Activated T-cell treated with anti-CD3 and anti-CD28 coated beads for 4 hours (primary cell): ENCODE measurements around the gene C11orf68.
"Not testable (repeated sequence)": the region's sequence is repeated elsewhere in the genome, so short reads cannot be mapped to it uniquely, and the experiment has no call there.

Experiments used
- DNase-seq: peaks from one replicate; pipeline ENCODE4 v3.0.0-alpha.2; 2020

Gene C11orf68

DNA sequence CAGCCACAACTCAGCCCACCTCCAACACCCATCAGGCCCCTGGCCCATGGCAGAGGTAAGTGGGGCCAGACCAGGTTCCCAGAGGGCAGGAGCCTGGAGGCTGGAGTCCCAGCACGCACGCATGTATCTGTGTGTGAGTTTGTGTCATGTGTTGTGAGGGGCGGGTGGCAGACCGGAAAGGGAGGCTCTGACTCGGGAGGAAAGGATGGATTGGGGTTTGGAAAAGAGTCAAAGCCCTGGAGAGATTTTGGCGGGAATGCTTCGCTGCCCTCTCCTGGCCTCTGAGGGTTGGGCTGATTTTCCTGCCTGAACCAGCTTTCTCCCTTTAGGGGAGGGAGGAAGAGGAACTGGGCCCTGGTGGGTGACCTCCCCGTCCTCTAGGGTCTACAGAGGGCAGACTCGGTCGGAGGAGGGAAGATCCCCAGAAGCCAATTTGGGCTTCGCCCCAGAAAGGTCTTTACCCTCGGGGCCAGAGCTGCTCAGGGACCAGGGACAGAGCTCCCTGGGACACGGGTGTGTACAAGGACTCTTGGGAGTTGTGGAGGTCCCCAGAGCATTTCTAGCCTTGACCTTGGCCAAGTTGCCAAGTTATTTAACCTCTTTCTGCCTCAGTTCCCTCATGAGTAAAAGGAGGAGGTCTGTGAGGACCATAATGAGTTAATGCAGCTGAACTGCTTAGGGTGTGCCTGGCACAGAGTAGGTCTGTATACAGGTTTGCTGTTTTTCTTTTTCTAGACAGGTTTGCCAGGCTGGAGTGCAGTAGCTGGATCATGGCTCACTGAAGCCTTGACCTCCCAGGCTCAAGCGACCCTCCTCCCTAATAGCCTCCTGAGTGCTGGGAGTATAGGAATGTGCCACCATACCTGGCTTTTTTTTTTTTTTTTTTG is 6.9 kb downstream of the C11orf68 start:
- no peak for DNase-seq

DNA sequence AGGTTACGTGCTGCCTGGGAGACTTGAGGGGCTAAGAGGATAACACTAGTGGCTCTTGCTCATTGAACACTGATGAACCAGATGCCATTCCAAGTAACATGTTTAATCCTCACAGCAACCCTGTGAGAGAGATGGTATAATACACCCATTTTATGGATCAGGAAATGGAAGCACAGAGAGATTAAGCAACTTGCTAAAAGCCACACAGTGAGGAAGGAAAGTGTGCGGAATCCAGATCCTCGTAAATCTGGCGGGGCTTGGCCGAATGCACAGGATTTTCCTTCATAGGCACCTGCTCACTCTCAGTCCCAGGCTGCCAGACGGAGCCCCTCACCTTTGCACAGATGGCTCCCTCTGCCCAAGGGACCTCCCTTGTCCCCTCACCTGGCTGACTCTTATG is 11.0 kb downstream of the C11orf68 start:
- no peak for DNase-seq

DNA sequence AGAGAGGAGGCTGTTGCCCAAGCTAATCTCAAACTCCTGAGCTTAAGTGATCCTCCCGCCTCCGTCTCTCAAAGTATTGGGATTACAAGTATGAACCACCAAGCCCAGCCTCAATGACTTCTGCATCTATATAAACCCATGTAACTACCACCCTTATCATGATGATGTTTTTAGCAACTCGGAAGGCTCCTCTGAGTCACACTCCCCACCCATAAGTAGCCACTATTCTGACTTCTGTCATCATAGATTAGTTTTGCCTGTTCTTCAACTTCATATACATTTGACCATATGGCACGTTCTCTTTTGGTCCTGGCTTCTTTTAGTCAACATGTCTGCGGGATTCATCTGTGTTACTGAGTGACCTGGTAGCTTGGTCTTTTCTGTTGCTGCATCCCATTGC is 12.3 kb downstream of the C11orf68 start:
- no peak for DNase-seq

DNA sequence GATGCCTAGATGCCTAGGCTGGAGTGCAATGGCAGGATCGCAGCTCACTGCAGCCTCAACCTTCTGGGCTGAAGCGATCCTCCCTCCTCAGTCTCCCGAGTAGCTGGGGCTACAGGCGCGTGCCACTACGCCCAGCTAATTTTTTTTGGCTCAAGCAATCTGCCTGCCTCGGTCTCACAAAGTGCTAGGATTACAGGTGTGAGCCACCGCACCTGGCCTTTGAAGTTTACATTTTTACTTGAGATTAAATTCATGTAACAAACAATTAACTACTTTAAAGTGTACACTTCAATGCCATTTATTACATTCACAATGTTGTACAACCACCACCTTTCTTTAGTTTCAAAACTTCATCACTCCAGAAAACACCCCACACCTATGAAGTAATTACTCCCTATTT is 15.1 kb downstream of the C11orf68 start:
- DNase-seq: no peak

DNA sequence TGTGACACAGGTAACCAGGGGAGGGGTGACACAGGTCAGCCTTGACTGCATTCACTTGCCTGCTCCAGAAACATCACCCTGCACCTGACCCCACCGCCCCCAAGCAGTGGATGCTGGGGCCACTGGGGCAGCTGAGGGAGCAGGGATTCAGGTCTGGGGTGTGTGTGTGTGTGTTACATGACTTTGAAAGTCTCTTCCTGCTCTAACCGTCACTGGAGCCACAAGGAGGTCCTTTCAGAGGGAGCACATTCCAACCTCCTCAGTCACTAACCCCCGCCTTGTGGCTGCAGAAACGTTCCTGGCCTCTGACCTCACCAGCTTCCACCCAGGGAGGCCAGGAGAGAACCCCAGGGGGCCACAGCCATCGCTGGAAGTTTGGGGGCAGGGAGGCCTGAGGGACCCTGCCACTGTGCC is 15.8 kb downstream of the C11orf68 start:
- DNase-seq: no peak

DNA sequence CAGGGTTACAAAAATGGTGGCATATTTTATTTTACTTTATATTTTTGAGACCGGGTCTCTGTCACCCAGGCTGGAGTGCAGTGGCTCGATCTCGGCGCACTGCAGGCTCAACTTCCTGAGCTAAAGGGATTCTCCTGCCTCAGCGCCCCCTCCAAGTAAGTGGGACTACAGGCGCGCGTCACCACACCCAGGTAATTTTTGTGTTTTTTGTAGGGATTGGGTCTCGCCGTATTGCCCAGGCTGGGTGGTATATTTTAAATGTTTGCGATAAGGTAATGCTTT is 18.0 kb downstream of the C11orf68 start:
- DNase-seq: no peak

DNA sequence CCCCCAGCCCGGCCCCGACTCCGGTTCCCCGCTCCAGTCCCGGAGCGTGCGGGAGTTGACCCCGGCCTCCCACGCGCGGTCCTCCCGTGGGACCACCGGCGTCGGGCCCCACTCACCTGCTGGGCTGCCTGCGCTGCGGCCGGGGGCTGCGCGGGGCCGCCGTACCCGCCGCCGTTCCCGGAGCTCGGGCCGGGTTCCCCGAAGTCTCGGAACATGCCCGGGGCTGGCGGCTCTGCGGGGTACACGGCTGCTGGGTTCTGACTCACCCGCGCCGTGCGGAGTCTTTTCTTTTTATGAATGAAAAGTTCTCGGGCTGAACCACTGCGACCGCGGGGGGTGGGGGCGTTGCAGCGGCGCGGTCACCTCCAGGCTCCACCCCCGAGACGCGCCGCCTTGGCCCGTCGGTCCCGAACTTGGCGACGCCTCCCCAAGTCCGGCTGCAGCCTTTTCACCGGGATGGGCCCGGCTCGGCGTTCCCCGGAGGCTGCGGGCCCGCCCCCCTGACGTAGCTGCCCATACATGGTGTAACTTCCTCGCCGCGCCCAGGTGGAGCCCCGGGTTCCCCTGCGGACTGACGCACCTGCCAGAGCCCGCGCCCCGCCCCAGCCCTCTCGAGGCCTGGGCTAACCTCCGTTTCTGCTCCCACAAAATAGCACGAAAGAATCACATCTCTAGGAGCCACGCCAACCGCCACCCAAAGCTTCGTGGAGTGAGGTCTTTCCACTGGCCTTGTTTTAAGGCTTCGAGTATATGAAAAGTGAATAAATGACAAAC is 18.6 kb downstream of the C11orf68 start, which contains the start of gene FOSL1:
Gene FOSL1 (minus strand): TSS at position 264 of the 774 bp plus-strand sequence. CDS start 49 bp downstream, at position 215.
- DNase-seq: peak; percentile 89

DNA sequence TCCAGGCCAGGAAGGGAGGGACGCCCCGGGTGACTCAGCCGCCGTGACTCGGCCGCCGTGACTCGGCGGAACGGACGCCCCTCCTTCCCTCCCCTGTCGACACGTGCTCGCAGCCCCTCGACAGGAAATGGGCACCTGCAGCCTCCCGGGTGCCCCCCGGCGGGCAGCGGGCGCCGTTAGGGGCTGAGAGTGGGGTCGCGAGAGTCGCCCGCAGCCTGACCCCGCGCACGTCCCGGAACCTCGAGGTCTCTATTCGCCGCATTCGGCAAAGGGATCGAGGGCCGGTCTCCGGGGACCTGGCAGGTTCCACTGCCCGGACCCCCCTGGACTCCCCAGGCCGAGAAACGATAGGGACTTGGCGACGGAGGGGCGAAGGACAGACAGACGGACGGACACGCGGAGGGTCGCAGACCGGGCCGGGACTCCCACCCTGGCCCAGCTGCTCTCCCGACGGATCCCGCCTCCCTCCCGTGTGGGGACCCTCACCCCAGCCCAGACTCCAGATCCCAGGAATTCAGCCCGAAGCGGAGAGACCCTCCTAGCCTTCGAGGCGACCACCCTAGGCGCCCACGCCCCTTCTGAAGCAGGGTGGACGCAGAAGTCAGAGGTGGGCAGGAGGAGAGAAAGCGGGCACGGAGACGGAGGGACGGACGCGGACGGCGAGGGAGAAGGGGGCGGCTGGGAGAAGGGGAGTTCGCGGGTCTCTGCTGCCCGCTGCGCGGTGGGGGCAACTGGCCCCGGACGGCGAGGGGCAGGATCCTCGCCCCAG is 19.3 kb downstream of the C11orf68 start:
- DNase-seq: peak; percentile 65

DNA sequence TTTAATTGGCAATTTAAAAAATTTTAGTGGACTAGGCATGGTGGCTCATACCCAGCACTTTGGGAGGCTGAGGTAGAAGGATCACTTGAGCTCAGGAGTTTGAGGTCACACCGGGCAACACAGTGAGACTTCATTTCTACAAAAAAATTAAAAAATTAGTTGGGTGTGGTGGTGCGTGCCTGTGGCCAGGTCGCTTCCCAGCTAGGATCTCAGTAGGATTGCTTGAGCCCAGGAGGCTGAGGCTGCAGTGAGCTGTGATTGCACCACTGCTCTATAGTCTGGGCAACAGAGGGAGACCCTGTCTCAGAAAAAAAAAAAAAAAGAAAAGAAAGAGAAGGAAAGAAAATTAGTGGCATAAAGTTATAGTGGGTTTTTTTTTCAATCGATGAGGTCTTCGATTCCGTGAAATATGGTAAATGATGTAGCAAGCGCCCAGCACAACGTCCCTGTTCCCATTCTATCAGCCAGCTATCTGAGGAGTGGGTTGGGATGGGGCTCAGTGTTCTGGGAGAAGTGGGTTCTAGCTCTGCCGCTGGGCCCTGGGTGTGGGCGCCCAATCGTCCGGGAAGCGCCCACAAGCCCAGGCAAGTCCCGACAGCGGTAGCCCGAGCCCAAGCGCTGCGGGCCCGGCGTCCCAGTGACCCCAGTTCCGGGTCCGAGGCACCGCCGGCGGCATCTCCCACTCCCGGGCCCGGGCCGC is 20.1 kb downstream of the C11orf68 start:
- DNase-seq: no peak

DNA sequence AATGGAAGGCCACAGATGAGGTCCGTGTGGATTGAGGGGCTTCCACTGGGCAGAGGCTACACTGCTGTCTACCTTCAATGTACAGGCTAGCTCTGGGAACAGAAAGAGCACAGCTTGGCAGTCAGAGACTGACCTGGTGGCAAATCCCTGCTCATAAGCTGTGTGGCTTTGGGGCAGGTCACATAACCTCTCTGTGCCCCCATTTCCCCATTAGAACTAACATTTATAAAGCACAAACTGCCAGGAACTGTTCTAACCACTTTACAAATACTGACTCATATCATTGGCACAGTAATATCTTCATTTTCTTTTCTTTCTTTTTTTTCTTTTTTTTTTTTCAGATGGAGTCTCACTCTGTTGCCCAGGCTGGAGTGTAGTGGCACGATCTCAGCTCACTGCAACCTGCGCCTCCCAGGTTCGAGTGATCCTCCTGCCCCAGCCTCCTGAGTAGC is 21.8 kb downstream of the C11orf68 start:
- DNase-seq: no peak

DNA sequence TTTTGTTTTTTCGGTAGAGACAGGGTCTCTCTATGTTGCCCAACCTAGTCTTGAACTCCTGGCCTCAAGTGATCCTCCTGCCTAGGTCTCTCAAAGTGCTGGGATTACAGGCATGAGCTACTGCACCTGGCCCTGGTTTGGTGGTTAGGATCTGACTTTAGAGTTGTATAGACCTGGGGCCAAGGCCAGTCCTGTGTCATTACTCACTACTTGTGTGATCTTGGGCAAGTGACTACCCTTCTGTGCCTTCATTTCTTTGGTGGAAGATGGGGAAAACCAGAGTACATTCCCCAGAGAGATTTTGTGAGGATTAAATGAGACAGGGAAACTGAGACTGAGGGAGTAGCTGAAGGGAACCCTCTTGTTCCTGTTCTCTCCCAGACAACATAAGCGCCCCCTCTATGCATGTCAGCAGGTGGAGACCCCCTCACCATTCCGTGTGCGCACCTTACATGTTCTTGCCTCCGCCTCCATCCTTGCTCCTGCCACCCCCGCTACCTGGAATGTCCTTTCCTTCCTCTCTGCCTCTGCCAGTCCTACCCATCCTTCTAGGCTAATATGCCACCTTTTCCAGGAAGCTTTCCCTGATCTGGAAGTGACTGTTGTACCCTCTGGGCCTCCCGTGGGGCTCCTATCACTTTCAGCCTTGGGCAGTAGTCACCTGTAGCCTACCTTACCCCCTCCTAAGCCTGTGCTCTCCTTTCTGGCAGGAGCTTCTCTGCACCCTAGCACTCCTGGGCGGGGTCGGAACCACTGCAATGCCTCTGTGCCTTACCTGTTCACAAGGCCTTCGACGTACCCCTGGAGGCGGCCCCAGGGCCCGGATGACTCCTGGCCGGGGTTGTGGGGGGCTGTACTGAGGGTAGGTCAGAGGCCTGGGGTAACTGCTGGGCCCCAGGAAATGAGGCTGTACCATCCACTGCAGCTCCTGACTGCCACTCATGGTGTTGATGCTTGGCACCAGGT is 22.5 kb downstream of the C11orf68 start:
- no peak for DNase-seq

DNA sequence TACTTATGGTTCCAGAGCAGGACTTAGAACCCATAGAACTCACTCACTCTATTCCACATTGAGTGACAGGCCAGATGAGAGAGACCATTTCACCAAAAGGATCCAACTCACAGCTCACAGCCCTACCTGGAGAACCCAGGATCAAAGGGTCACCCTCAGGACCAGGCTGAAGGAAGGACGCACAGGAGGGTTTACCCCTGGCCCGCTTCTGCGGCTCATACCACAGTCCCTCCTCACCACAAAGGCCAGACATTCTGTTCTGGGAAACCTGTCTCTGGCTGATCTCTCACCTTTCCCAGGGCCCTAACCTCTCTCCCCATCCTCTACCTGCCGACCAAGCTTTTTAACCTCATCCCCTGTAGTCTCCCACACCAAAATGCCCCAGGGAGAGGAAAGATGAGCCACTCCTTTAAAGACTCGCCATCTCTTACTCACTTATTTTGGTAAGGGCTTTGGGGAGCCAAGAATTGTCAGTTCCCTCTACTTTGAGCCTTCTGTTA is 23.3 kb downstream of the C11orf68 start:
- no peak for DNase-seq

DNA sequence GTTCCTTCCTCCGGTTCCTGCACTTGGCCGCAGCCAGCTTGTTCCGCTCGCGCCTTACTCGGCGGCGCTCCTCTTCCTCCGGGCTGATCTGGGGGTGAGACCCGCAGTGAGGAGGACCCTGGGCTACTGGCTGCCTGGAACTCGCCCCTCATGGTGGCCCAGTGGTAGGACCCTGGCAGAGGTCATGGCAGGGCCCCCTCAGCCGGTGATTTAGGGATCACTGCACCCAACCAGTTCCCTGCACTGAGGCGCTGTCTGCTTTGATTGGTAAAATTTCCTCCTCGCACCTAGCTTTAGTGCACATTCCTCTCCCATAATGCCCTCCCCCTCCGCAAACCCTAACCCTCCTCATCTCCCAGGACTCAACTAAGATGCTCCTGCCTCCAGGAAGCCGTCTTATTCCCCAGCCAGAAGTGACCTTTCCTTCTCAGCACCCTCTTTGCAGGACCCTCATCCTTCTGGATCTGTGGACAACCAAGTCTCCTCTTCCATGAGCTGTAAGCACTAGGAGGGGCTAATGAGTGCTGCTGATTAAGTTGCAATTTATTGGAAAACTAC is 24.7 kb downstream of the C11orf68 start:
- no peak for DNase-seq

DNA sequence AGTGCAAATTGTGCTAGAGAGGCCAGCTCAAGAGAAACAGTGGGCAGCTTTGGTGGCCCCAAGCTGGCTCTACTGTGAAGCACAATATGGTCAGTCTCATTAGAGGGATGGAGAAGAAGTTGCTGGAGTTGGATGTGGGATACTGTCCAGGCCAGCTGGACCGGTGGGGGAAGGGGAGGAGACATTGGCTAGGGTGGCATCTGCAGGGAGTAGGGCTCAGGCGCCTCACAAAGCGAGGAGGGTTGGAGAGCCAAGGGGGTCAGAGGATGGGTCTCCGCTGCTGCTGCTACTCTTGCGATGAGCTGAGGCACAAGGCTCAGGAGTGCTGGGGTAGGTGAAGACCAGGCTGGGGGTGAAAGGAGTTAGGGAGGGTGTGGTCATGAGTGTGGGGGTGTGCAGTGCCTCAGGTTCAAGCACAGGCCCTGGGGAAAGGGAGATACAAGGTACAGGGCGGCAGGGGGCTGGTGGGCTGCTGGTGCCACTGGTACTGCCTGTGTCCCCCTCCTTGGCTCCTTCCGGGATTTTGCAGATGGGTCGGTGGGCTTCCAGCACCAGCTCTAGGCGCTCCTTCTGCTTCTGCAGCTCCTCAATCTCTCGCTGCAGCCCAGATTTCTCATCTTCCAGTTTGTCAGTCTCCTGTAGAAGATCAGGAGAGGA is 26.1 kb downstream of the C11orf68 start:
- DNase-seq: no peak

DNA sequence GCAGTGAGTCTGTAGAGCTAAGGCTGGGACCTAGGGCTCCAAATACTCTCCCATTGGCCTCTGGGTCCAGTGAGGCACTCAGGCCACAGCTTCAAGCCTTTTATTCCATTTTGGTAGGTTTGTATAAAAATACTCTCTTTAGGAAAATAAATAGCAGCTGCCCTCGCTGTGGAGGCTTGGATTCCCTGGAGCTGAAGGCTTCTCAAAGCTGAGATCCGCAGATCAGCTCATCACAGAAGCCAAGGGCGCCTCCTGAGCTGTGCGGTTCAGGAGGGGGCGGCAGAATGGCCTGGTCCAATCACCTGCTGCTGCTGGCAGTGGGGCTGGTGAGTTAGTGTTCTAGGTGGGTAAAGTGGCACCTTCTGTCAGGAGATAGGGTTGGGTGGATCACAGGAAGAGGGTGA is 26.7 kb downstream of the C11orf68 start:
- not testable (repeated sequence) for DNase-seq

DNA sequence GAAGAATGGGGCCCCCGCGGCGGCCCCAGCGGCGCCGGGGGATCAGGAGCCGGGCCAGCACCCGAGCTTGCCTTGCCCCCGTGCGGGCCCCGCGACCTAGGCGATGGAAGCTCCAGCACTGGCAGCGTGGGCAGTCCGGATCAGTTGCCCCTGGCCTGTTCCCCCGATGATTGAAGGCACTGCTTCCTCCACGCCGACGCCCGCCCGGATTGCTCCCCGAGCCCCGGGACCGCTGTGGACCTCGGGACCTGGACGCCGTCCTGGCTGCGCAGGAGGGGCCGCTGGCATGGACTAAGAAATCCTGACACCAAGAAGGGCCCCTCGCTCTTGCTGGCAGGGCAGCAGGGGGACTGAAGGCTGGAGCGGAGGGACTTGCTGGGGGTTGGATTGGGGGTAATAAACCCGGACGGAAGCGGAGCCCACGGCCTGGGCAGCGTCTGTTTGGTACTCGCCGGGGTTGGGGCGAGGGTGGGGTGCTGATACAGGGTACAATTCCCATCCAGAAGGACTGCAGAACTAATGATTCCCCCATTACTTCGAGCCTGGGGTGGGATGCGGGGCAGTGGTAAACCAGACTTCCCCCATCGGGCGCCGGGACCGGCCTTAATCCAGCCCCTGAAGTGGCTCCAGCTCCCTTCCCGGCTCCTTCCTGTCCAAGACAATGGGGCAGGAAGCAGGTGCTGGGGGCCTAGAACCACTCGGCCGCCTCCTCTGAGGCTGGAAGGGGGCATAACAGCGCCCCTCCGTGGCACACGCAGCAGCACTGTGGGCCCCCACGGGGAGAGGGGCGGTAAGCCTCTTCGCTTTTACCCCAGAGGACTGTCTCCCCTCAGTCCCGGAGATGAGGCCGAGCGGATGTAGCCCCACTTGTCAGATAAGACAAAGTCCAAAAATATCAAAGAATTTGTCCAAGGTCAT is 27.4 kb downstream of the C11orf68 start:
- no peak for DNase-seq

DNA sequence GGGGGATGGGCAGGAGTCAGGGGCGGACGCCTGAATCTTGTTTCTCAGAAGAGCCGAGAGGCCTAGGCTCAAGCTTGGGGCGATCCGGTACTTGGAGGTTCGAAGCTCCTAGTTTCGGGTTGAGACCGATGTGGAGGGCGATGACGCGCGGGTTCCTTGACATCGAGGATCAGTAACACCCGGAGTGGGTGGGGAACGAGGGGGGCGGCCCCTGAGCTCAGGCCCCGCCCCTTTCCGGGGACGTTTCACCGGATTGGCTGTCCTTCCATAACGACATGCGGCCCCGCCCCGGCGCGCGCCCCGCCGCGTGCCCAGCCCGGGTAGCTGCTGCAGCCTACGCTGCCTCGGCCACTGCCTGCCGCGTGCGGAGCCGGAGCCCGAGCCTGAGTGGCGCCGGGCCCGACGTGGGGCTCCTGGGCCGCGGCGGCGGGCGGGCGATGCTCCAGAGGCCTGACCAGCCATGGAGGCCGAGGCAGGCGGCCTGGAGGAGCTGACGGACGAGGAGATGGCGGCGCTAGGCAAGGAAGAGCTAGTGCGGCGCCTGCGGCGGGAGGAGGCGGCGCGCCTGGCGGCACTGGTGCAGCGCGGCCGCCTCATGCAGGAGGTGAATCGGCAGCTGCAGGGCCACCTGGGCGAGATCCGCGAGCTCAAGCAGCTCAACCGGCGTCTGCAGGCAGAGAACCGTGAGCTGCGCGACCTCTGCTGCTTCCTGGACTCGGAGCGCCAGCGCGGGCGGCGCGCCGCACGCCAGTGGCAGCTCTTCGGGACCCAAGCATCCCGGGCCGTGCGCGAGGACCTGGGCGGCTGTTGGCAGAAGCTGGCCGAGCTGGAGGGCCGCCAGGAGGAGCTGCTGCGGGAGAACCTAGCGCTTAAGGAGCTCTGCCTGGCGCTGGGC is 28.3 kb downstream of the C11orf68 start, which contains the start of gene CCDC85B:
Gene CCDC85B (plus strand): TSS at position 350 of the 895 bp plus-strand sequence. CDS start 111 bp downstream, at position 461.
- DNase-seq: peak; percentile 99
